Retinal pigment epithelial cell (primary cell): ENCODE data around the gene SYF2.

ENCODE experiments used
- DNase-seq: peaks from one replicate; pipeline ENCODE4 v3.0.0-alpha.2; 2010; ENCODE audit warnings: low read depth
- H3K4me3 ChIP-seq: 2 replicates; pipeline ENCODE4 v1.5.1; 2011; ENCODE audit warnings: mild to moderate bottlenecking, low read length, control low read depth, moderate library complexity
- TF ChIP-seq, protein P1 (sequence below): conservative IDR thresholded peaks from 2 replicates; pipeline ENCODE4 v1.5.1; 2011; ENCODE audit warnings: low read depth, low read length, control low read depth, inconsistent platforms

Gene SYF2

DNA sequence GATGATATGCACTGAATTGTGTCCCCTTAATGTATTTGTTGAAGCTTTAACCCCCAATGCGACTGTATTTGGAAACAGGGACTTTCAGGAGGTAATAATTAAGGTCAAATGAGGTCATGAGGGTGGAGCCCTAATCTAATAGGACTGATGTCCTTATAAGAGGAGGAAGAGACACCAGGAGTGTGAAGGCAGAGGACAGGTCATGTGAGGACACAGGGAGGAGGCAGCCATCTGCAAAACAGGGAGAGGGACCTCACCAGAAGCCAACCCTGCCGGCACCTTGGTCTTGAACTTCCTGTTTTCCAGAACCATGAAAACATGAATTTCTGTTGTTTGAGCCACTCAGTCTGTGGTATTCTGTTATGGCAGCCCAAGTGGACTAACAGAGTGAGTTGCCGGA lies 15.3 kb downstream of the SYF2 start:
- TF ChIP-seq, protein P1, sequence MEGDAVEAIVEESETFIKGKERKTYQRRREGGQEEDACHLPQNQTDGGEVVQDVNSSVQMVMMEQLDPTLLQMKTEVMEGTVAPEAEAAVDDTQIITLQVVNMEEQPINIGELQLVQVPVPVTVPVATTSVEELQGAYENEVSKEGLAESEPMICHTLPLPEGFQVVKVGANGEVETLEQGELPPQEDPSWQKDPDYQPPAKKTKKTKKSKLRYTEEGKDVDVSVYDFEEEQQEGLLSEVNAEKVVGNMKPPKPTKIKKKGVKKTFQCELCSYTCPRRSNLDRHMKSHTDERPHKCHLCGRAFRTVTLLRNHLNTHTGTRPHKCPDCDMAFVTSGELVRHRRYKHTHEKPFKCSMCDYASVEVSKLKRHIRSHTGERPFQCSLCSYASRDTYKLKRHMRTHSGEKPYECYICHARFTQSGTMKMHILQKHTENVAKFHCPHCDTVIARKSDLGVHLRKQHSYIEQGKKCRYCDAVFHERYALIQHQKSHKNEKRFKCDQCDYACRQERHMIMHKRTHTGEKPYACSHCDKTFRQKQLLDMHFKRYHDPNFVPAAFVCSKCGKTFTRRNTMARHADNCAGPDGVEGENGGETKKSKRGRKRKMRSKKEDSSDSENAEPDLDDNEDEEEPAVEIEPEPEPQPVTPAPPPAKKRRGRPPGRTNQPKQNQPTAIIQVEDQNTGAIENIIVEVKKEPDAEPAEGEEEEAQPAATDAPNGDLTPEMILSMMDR: no peak
- DNase-seq: no peak
- H3K4me3 ChIP-seq: no peak overlapping the region

DNA sequence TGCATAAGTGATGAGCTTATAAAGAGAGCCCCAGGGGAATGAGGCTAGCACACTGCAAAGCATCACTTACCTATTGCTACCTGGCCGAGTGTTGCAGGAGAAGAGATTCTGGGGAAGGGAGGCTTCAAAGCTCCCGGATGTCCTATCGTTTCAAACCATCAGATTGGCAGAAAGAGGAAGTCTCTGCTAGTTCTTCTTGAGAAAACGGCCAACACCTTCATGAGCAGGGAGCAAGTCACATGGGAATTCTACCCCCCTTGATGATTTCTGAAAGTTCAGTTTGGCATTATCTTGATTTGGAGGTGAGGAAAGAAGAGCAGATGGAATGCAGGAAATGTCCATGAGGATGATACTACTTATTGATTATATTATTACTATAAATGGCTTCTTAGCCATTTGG lies 16.2 kb downstream of the SYF2 start:
- TF ChIP-seq, protein P1: no peak
- no peak for DNase-seq
- no peak overlapping the region for H3K4me3 ChIP-seq

DNA sequence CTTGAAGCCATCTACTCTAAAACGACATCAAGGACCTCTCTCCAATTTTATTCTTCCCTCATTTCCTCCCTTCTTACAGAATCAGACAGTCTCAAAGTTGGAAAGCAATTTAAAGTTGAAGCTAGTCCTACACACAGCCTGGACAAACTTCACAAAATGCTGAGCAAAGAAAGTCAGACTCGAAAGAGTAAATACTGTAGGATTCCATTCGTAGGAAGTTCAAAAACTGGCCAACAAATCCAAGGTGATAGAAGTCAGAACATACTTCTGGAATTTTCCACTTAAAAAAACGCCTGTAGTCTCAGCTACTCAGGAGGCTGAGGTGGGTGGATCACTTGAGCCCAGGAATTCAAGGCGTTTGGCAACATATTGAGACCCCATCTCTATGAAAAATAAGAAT lies 19.6 kb downstream of the SYF2 start:
- TF ChIP-seq, protein P1: no peak

DNA sequence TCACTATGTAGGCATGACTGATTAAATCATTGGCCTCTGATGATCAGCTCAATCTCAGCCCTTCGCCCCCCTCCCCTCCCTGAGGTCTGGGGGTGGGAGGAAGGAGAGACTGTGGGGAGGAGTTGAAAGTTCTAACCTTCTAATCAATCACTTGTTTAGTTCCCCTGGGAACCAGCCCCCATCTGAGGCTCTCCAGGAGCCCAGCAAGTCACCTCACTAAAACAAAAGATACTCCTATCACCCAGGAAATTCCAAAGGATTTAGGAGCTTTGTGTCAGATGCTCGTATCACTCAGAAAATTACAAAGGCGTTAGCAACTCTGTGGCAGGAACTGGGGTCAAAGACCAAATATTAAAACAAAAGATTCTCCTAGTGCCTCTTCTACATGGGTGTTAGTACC lies 21.6 kb downstream of the SYF2 start:
- TF ChIP-seq, protein P1: no peak

More for the DNA sequence above, 19.6 kb downstream of the SYF2 start:
- no peak overlapping the region for H3K4me3 ChIP-seq
- no peak for DNase-seq

GRCh38 chr1:25209516-25209915 lies 22.8 kb downstream of the SYF2 start:
- TF ChIP-seq, protein P1: no peak
- no peak for DNase-seq
- no peak overlapping the region for H3K4me3 ChIP-seq

More for the DNA sequence above, 21.6 kb downstream of the SYF2 start:
- no peak for DNase-seq
- H3K4me3 ChIP-seq: no peak overlapping the region

DNA sequence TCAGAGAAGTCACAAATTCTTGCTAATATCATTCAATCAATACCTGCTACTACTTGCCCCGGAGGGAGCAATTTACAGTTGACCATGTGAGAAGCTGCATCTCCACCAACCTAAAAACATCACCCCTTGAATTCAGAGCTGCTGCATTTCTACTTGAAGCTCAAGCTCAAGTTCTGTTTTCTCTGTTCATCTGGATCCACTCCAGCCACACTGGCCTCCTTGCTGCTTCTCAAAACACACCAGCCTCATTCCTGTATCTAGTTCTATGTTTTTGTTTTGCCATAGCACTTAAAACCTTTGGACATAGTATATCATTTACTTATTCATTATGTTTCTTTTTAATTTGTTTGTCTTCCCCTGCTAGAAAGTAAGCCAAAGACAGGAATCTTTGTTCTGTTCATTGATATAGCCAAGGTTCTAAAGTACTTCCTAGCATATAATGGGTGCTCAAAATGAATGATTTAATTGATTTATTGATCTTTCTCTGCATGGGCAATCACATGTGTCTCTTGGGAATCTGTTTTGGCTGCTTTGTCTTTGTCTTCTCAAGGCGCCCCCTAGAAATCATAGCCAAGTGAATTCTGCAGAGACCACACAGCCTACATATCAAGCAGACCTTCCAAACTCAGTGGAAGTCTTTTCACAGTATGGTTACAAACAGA lies 23.6 kb downstream of the SYF2 start:
- H3K4me3 ChIP-seq: no peak overlapping the region
- no peak for DNase-seq
- TF ChIP-seq, protein P1: no peak

DNA sequence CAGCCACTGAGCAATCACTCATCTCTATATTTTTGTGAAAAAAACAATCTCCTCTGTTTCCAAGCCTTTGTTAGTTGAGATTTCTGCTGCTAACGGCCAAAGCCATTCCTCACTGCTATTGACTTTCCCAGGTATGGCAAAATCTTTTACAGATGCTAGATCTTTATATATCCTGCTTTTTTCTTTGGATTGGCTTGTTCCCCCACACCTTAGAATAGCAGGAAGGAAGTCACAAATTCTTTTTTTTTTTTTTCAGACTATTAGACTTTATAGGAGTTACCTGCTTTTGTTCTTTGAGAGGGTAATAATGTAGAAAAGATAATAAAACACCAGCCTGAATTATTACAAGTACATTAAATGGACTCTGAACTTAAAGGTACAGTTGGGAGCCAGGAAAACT lies 24.2 kb downstream of the SYF2 start:
- TF ChIP-seq, protein P1: no peak
- no peak overlapping the region for H3K4me3 ChIP-seq
- DNase-seq: no peak
